ENCODE data around the gene GNAQ.

DNA sequence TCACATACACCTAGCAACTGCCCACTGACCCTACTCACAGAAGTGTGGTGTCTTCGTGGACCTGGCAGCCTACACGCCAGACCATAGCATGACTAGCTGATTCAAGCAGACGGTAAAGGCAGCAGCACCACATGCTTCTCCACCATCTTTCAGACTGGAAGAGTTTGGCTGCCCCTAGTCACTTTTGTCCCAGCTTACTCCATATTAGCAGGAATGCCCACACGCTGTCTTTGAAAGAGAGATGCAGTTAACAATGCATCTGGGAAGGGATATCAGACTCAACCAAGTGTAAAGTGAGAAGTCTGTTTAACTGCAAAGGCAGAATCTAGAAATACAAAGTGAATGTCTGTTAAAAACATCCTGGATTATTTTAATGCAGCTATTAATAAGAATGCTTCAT is 206.2 kb downstream of the GNAQ start:
- TF ChIP-seq, protein P1, sequence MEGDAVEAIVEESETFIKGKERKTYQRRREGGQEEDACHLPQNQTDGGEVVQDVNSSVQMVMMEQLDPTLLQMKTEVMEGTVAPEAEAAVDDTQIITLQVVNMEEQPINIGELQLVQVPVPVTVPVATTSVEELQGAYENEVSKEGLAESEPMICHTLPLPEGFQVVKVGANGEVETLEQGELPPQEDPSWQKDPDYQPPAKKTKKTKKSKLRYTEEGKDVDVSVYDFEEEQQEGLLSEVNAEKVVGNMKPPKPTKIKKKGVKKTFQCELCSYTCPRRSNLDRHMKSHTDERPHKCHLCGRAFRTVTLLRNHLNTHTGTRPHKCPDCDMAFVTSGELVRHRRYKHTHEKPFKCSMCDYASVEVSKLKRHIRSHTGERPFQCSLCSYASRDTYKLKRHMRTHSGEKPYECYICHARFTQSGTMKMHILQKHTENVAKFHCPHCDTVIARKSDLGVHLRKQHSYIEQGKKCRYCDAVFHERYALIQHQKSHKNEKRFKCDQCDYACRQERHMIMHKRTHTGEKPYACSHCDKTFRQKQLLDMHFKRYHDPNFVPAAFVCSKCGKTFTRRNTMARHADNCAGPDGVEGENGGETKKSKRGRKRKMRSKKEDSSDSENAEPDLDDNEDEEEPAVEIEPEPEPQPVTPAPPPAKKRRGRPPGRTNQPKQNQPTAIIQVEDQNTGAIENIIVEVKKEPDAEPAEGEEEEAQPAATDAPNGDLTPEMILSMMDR (IDR thresholded peaks at IDR 0.05; ENCODE audit: poor library complexity): no peak
- TF ChIP-seq EZH2 (IDR thresholded peaks at IDR 0.05; ENCODE audit: borderline replicate concordance): no peak
- no peak for TF ChIP-seq EZH2phosphoT487 (IDR thresholded peaks at IDR 0.05; ENCODE audit: low read depth, severe bottlenecking, unreplicated experiment)
